AML-193 (cell line): Measurements from ENCODE around the gene C16orf74.

ENCODE experiments used
- DNase-seq, 2 experiments: peaks; one replicate each; lab custom pipeline; 2025; lab: John Stamatoyannopoulos, UW

C16orf74 gene

GRCh38 chr16:85673529-85674417, 77.1 kb downstream of the C16orf74 start:
- no peak for DNase-seq

DNA sequence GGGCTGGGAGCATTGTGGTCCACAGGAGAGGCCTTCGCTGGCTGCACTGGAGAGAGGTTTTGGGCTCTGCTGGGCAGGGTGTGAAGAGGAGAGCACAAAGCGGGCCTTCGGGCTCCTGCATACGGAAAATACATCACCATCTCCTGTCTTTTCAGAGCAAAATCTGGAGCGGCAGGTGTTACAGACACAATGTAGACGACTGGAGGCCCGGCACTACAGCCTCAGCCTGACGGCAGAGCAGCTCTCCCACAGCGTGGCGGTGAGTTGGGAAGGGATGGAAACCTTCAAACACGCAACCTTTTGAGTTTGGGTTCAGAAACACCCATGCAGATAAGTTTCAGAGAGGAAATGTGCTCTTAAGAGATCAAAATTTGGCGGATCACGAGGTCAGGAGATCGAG, 80.1 kb downstream of the C16orf74 start:
- DNase-seq, result no peak

DNA sequence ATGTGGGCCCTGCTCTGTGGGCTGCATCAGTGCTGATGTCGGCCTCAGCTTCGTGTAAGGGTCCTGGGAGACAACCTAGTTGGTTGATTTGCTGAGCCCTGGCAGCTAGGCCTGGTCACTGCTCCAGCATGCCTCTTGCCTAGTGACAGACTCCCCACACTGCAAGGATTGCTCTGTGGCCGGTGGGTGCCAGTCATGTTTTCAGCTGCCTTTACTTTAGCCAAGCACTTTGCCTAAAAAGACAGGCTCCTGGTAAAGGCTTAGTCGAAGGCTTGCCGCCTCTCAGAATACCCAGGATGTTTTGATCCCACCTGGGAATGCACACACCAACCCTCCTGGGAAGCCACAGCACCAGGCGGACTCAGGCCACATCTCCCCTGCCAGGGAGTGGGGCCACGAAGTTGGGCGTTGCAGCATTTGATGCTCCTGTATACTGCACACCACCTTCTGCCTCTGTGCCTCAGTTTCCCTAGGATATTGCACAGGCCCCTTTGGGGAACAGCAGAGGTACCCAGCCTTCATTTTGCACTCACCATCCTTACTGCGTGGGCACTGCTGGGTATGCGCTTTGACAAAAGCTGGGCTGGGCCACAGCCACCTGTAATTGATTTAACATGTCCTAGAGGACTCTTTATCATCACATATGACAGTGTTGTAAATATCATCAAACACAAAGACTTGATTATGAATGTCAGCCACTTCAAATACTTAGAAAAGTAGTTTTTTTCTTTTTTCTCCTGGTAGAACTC, 82.0 kb downstream of the C16orf74 start:
- DNase-seq, result no peak

DNA sequence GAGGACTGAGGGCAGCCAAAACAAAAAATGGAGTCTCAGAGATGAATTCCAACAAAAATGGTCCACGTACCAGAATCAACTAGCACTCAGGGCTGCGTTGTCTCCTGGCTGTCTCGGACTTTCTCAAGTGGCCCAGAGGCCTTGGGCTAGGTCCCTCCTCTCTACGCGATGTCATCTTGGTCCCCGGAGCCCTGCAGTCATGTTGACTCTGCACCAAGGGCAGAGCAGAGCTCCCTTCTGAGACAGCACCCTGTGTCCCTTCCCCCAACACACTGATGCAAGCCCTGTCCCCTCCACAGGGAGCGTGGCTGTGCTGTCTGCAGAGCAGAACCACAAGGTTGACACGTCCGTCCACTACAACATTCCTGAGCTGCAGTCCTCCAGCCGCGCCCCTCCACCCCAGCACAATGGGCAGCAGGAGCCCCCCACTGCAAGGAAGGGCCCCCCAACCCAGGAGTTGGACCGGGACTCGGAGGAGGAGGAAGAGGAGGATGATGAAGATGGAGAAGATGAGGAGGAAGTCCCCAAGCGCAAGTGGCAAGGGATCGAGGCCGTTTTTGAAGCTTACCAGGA, 83.0 kb downstream of the C16orf74 start:
- DNase-seq, result no peak

DNA sequence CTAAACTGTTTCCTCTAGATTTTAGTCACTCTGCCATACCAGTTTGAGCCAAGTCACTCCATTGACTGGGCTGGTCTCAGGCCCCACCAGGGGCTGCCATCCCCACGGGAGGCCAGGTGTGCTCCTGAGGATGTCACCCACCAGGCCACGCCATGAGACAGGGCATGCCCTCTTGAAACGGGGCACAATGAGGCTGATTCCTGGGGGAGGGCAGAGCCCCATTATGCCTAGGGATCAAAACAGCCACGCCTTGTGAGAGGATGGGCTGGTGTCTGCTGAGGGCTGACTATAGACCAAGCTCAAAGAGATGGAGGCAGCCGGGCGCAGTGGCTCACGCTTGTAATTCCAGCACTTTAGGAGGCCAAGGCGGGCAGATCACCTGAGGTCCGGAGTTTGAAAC, 83.6 kb downstream of the C16orf74 start:
- DNase-seq, result no peak

DNA sequence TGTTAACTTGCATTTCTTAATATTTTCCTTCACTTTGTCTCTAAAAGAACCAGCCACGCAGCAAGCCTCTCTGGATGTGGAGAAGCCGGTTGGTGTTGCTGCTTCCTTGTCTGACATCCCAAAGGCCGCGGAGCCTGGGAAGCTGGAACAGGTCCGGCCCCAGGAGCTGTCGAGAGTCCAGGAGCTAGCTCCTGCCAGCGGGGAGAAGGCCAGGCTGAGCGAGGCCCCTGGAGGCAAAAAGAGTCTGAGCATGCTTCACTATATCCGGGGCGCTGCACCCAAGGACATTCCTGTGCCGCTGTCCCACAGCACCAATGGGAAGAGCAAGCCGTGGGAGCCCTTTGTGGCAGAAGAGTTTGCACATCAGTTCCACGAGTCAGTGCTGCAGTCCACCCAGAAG, 85.0 kb downstream of the C16orf74 start:
- no peak for DNase-seq

DNA sequence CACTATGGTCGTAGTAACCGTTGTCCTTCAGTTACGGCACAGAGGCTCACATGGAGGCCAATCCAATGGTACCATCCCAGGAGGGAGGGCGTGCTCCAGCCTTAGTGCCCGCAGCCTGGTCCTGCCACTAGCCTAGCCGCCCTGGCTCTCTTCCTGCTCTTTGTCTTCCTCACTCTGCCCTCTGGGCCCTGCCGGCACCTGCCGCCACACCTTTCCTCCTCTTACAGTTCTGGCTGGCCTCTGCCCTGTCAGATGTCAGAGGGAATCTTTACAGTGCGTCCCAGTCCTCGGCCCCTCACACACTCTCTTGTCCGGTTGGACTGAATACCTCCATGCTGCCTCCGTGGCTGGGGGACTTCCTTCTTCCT, 85.5 kb downstream of the C16orf74 start:
- no peak for DNase-seq

GRCh38 chr16:85664580-85665372, 86.1 kb downstream of the C16orf74 start:
- no peak for DNase-seq

DNA sequence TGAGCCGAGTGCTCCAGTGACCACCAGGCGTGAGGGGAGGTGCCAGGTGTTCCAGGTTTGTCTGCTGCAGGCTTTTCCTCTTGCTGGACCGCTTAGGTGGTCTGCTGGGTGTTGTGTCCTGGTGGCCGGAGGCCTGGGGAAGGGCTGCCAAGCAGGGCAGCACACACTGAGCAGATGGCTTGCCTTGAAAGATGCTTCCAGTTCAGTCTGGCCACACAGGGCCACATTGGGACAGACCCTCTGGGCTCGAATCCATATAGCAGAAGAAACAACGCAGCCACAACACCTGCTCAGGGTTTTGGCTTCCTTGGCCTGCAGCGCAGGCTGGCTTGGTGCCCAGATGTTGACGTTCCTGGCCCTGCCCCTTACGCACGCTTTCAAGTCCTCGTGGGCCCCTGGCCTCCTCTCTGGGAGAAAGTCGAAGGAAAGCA, 87.0 kb downstream of the C16orf74 start:
- no peak for DNase-seq

- no peak for DNase-seq
These were observed 87.7 kb downstream of the C16orf74 start for GRCh38 chr16:85662976-85663830.

DNA sequence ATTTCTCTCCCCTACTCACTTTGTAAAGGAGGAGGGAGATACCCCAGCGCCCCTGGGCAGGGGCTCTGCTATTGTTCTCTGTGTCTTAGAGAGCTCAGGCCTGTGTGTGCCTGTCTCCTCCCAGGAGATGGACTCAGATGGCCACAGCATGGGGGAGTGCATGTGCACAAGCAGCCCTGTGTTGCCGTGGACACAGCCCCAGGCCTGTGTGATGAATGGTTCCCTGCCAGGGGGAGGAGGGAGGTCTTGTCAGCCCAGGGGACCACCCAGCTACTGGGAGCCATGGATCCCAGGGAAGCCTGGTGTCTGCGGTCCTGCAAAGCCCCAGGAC, 88.4 kb downstream of the C16orf74 start:
- DNase-seq, result no peak

- DNase-seq, result no peak
These were observed 89.0 kb downstream of the C16orf74 start for GRCh38 chr16:85661740-85662481.

- no peak for DNase-seq
These were observed 89.8 kb downstream of the C16orf74 start for GRCh38 chr16:85660843-85661739.

DNA sequence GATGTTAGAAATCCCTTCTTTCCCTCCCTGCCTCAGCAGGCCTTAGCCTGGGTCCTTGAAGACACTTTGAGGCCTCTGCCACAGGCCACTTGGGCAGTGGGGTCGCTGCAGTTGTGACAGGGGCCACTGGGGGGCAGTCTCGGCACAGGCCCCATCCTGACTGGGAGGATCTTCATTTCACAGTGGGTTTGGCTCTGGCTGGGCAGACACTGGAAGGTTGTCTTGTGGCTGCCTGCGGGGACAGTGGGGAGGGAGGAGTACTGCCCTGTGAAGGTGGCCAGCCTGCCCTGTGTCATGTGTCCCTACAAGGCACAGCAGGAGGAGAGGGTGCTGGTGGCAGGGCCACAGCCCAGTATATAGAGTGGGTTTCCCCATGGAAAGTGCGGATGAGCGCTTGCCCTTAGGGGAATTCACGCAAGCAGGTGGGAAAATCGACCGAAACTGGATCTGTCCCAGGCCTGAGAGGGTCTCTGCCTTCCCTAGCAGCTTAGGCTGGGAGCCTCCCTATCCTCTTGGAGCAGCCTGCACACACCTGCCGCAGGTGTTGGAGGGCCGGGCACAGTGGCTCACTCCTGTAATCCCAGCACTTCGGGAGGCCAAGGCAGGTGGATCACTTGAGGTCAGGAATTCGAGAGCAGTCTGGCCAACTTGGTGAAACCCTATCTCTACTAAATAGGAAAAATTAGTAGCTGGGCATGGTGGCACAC, 90.9 kb downstream of the C16orf74 start:
- peak; percentile 36 to 37 for DNase-seq

DNA sequence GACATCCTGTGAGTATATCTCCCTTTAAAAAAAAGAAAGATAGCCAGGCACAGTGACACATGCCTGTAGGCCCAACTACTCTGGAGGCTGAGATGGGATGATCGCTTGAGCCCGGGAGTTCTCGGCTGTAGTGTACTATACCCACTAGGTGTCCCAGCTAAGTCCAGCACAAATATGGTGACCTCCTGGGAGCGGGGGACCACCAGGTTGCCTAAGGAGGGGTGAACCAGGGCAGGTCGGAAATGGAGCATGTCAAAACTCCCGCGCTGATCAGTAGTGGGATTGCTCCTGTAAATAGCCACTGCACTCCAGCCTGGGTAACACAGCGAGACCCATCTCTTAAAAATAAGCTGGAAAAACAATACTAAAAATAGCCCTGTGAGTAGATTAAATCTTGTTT, 91.6 kb downstream of the C16orf74 start:
- no peak for DNase-seq

DNA sequence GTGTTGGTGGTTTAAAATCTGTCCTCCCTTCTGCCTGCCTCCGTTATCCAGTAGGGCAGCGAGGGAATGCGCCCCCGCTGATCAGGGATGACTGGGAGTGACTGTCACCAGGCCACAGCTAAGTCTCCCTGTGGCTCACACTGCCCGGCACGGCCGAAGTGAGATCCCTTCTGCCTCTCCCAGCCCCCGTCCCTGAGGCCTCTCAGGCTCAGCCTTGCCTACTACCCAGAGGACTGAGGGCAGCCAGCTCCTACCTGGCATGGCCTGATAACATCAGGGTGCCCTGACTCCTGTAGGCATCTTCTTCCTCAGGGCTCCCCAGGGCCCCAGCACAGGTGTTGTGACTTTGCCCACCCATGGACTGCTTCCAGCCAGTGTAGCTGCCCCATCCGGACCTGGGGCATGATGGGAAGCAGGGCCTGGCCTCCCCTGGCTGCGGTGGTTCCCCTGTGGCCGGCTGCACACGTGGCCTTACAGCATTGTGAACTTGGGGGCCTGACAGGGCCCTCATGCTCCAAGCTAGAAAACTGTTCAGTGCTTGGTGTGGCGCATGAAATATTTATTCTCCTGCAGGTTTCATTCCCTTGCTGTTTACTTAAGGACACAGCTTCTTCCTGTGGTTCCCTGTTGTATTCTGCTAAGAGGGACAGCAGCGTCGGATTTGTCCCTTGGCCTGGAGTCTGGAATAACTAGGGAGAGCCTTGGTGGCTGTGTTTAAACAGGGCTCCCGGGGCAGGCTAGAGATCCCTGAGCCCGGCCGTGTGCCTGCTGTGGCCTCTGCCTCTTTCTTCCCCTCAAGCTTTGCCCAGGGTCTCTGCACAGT, 92.2 kb downstream of the C16orf74 start:
- no peak for DNase-seq

- no peak for DNase-seq
These were observed 92.9 kb downstream of the C16orf74 start for GRCh38 chr16:85657996-85658395.
